GM21529 (cell line): ENCODE results near the gene C14orf119.

Experiments used
- ATAC-seq: cut with Tn5 transposase; IDR thresholded peaks from one replicate; pipeline ENCODE4 v1.9.1; 2021; ENCODE audit not compliant: unreplicated experiment

The C14orf119 gene

GRCh38 chr14:23060536-23061260 lies 34.6 kb upstream of the C14orf119 start:
- no peak for ATAC-seq

GRCh38 chr14:23062002-23062401 lies 33.3 kb upstream of the C14orf119 start:
- ATAC-seq = no peak

- no peak for ATAC-seq
Measured at GRCh38 chr14:23063601-23064000, 31.7 kb upstream of the C14orf119 start.

- ATAC-seq = no peak
Measured at GRCh38 chr14:23066368-23066767, 28.9 kb upstream of the C14orf119 start.

GRCh38 chr14:23066855-23067744 lies 28.2 kb upstream of the C14orf119 start:
- ATAC-seq = no peak

- no peak for ATAC-seq
Measured at GRCh38 chr14:23067847-23068788, 27.2 kb upstream of the C14orf119 start.

GRCh38 chr14:23068789-23069412 lies 26.4 kb upstream of the C14orf119 start:
- peak; percentile 73 for ATAC-seq

GRCh38 chr14:23069413-23069806 lies 25.9 kb upstream of the C14orf119 start:
- ATAC-seq = no peak

GRCh38 chr14:23070262-23071129 lies 24.8 kb upstream of the C14orf119 start:
- no peak for ATAC-seq

- ATAC-seq = peak; percentile 91
Measured at GRCh38 chr14:23071244-23071920, 23.9 kb upstream of the C14orf119 start.

- no peak for ATAC-seq
Measured at GRCh38 chr14:23071921-23072539, 23.3 kb upstream of the C14orf119 start.

GRCh38 chr14:23074906-23075305 lies 20.4 kb upstream of the C14orf119 start:
- no peak for ATAC-seq

GRCh38 chr14:23076785-23077408 lies 18.4 kb upstream of the C14orf119 start:
- ATAC-seq = no peak

- no peak for ATAC-seq
Measured at GRCh38 chr14:23077962-23078361, 17.3 kb upstream of the C14orf119 start.

- ATAC-seq = no peak
Measured at GRCh38 chr14:23078692-23079116, 16.6 kb upstream of the C14orf119 start.

- ATAC-seq = no peak
Measured at GRCh38 chr14:23079716-23080115, 15.6 kb upstream of the C14orf119 start.

GRCh38 chr14:23080474-23080873 lies 14.8 kb upstream of the C14orf119 start:
- no peak for ATAC-seq

- ATAC-seq = no peak
Measured at GRCh38 chr14:23085458-23085857, 9.8 kb upstream of the C14orf119 start.
